ENCODE measurements around the gene DNAJB13. TPM values are rescaled to one million over a fixed set of nuclear protein-coding genes. Genes with fewer than 3 reads are reported as not detected.

The DNAJB13 gene
- total RNA-seq, 1 donor from 2014 or later = not detected

DNA sequence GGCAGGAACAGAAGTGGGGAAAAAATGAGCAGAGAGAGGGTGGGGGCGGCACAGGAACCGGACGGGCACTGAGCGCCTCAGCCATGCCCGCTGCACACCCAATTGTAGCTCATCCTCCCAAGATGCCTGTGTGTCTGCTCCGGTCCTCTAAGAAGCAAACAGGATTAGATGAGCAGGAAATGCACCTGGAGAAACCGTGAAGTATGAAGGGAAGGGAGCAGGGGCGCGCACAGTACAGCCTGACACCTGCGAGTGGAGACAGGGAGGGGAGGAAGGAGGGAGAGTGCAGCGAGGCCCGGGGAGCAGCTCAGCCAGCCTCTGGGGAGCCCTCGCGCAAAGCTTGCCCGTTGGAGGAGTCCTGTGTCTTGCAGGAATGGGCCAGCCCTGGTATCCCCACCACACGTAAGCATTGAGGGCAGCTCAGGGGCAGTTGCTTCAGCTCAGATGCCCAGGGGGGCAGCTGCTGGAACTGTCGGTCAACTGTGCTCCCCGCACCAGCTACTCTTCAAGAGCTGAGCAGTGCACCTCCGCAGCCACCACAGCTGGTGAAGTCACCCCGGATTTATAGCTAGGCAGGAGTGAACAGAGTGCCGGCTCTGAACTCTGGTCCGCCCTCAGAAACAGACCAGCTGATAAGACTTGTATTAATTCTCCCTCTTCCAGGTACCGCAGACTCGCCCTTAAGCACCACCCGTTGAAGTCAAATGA is 7.0 kb downstream of the DNAJB13 start:
- Histone ChIP-seq H3K27me3 (no peaks in the 10 kb centered on the region), H4K20me1 (ENCODE audit: low read depth) (no peaks in the 10 kb centered on the region), H2AFZ (replicated peaks) (no peak overlapping the region), H3K4me3 (no peak overlapping the region), H3K9me3 (ENCODE audit: low read depth) (no peaks in the 10 kb centered on the region), H3K79me2 (ENCODE audit: low read depth) (no peaks in the 10 kb centered on the region), H3F3A (ENCODE audit: low read depth) (no peaks in the 10 kb centered on the region), H3K9ac (no peak overlapping the region), H3K4me1 (peaks cover 6% of the 10 kb centered on the region), H3K27ac (no peak overlapping the region), H3K4me2 (no peak overlapping the region), H3K36me3 (no peaks in the 10 kb centered on the region)
- peak overlapping the region; percentile 19 for H3K4me3 Mint-ChIP-seq
- H3K27me3 Mint-ChIP-seq (ENCODE audit: insufficient read depth, low read depth) = peaks cover 6% of the 10 kb centered on the region
- no peaks in the 10 kb centered on the region for H3K36me3 Mint-ChIP-seq
- TF ChIP-seq EZH2phosphoT487 (IDR thresholded peaks at IDR 0.05) = no peak
- no peak for TF ChIP-seq EZH2 (IDR thresholded peaks at IDR 0.05)
- peaks cover 16% of the 10 kb centered on the region for H3K4me1 Mint-ChIP-seq
- H3K9me3 Mint-ChIP-seq = no peaks in the 10 kb centered on the region
- H3K27ac Mint-ChIP-seq = peak overlapping the region; percentile 62
- DNase-seq (ENCODE audit: low spot score) = no peak

- DNase-seq (ENCODE audit: low spot score) = no peak
- peaks cover 6% of the 10 kb centered on the region for H3K27me3 Mint-ChIP-seq (ENCODE audit: insufficient read depth, low read depth)
- no peaks in the 10 kb centered on the region for H3K27me3 ChIP-seq
Measured at GRCh38 chr11:73958521-73959141, 7.8 kb downstream of the DNAJB13 start.

GRCh38 chr11:73961321-73961720 is 10.5 kb downstream of the DNAJB13 start:
- DNase-seq (ENCODE audit: low spot score) = no peak
- H3K9ac ChIP-seq = no peak overlapping the region
- H3K36me3 ChIP-seq = no peaks in the 10 kb centered on the region
- H3K4me3 Mint-ChIP-seq = no peak overlapping the region
- H3K27me3 ChIP-seq = no peaks in the 10 kb centered on the region
- no peak overlapping the region for H3K27ac ChIP-seq
- no peaks in the 10 kb centered on the region for H4K20me1 ChIP-seq (ENCODE audit: low read depth)
- no peaks in the 10 kb centered on the region for H3K36me3 Mint-ChIP-seq
- no peaks in the 10 kb centered on the region for H3F3A ChIP-seq (ENCODE audit: low read depth)
- H3K4me1 Mint-ChIP-seq = peaks cover 9% of the 10 kb centered on the region
- no peak overlapping the region for H3K4me2 ChIP-seq
- H3K4me1 ChIP-seq = peaks cover 6% of the 10 kb centered on the region
- H2AFZ ChIP-seq (replicated peaks) = no peak overlapping the region
- no peak for TF ChIP-seq EZH2phosphoT487 (IDR thresholded peaks at IDR 0.05)
- TF ChIP-seq CTCF (IDR thresholded peaks at IDR 0.05) = no peak
- no peak for TF ChIP-seq EZH2 (IDR thresholded peaks at IDR 0.05)
- H3K27me3 Mint-ChIP-seq (ENCODE audit: insufficient read depth, low read depth) = peaks cover 10% of the 10 kb centered on the region
- H3K9me3 Mint-ChIP-seq = no peaks in the 10 kb centered on the region
- H3K27ac Mint-ChIP-seq = no peak overlapping the region
- H3K9me3 ChIP-seq (ENCODE audit: low read depth) = no peaks in the 10 kb centered on the region
- no peaks in the 10 kb centered on the region for H3K79me2 ChIP-seq (ENCODE audit: low read depth)
- no peak overlapping the region for H3K4me3 ChIP-seq

More at GRCh38 chr11:73958521-73959141, 7.8 kb downstream of the DNAJB13 start:
- H3K9me3 ChIP-seq (ENCODE audit: low read depth) = no peaks in the 10 kb centered on the region
- no peak overlapping the region for H3K27ac Mint-ChIP-seq
- H3K27ac ChIP-seq = no peak overlapping the region
- no peaks in the 10 kb centered on the region for H4K20me1 ChIP-seq (ENCODE audit: low read depth)
- no peak overlapping the region for H3K4me2 ChIP-seq
- no peak overlapping the region for H3K9ac ChIP-seq
- peaks cover 6% of the 10 kb centered on the region for H3K4me1 ChIP-seq
- H3K4me3 ChIP-seq = no peak overlapping the region
- H3F3A ChIP-seq (ENCODE audit: low read depth) = no peaks in the 10 kb centered on the region
- H2AFZ ChIP-seq (replicated peaks) = peak overlapping the region; percentile 19
- no peaks in the 10 kb centered on the region for H3K79me2 ChIP-seq (ENCODE audit: low read depth)
- H3K9me3 Mint-ChIP-seq = no peaks in the 10 kb centered on the region
- H3K4me3 Mint-ChIP-seq = peak overlapping the region; percentile 19
- TF ChIP-seq EZH2phosphoT487 (IDR thresholded peaks at IDR 0.05) (no peak), CTCF (IDR thresholded peaks at IDR 0.05) (no peak), EZH2 (IDR thresholded peaks at IDR 0.05) (no peak)
- no peaks in the 10 kb centered on the region for H3K36me3 ChIP-seq
- no peaks in the 10 kb centered on the region for H3K36me3 Mint-ChIP-seq
- peaks cover 16% of the 10 kb centered on the region for H3K4me1 Mint-ChIP-seq

Data from neural progenitor cell (in vitro differentiated cells).